Smooth muscle cell of the coronary artery (primary cell): ENCODE measurements around the gene INO80C. TPM values are rescaled to one million over a fixed set of nuclear protein-coding genes. Genes with fewer than 3 reads are reported as not detected.

Source experiments
- total RNA-seq: library from RNA; depleted of rRNA; stranded (reverse); fragments of >200 nt; gene quantifications from 2 replicates; pipeline ENCODE4 v1.2.3, GENCODE V29; 2014; ENCODE audit warnings: low replicate concordance

Gene INO80C
- 0.47 and 6.1 TPM in 2 replicates for total RNA-seq

GRCh38 chr18:35497370-35498197 lies at the start of gene INO80C:
TSS of gene INO80C (minus strand) at chr18:35497960. CDS start at chr18:35497874, 86 bp downstream.

Other genes starting within 250 kb of the INO80C start
- gene ZSCAN30, start 207.7 kb downstream of the INO80C start, total RNA-seq, result 13.6 and 17.0 TPM in 2 replicates
- gene ZNF24, start 153.5 kb downstream of the INO80C start, total RNA-seq, result 12.4 and 23.9 TPM in 2 replicates
- gene ZNF396, start 120.6 kb downstream of the INO80C start, total RNA-seq, result 0.59 and 1.6 TPM in 2 replicates
- gene GALNT1, start 83.8 kb upstream of the INO80C start, total RNA-seq, result 36.2 and 104 TPM in 2 replicates